HG03439 (cell line): ENCODE data around the gene CEBPA.

Experiments used
- ATAC-seq: cut with Tn5 transposase; IDR thresholded peaks from one replicate; pipeline ENCODE4 v1.9.1; 2021; ENCODE audit warnings: mild to moderate bottlenecking, moderate library complexity; ENCODE audit not compliant: unreplicated experiment

The CEBPA gene

DNA sequence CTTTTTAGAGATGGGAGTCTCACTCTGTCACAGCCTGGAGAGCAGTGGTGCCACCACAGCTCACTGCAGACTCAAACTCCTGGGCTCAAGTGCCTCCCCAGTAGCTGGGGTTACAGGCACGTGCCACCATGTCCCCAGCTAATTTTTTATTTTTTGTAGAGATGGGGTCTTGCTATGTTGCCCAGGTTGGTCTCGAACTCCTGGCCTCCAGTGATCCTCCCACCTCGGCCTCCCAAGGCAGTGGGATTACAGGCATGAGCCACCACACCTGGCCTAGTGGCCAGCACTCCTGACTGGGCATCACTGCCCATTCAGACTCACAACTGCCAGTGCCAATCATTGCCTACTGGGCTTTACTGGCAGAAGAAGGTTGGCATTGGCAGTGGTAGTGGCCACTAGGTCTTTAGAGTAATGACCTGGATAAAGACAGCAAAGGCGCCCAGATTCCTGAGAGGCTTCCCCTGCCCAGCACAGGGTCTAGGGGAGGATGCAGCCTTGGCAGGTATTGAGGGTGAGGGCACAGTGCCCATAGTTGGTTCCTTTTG, 49.8 kb downstream of the CEBPA start:
- ATAC-seq: no peak

DNA sequence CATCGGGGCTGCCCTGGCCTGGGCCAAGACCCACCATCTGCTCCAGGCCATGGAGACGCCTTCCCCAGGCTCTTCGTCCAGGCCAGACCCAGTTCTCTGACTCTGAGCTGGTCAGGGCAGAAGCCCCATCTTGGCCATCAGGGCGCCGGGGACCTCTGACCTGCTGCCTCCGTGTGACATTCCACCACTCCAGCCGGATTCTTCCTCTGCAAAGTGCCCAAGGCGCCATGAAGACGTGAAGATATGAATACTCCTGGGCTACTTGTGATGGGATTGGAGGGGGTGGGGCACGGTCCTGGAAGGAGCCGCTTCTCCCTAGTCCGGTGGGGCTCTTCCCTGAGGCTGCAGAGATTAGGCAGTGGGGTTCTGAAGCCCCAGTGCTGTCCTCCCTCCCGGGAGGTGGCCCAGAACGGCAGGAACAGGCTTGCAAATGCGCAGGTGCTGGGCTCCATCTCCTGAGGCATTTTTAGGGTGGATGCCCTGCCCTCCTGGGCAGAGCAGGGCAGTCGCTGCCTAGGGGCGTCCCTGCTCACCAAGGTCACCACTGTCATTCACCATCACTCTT, 50.7 kb downstream of the CEBPA start:
- no peak for ATAC-seq

DNA sequence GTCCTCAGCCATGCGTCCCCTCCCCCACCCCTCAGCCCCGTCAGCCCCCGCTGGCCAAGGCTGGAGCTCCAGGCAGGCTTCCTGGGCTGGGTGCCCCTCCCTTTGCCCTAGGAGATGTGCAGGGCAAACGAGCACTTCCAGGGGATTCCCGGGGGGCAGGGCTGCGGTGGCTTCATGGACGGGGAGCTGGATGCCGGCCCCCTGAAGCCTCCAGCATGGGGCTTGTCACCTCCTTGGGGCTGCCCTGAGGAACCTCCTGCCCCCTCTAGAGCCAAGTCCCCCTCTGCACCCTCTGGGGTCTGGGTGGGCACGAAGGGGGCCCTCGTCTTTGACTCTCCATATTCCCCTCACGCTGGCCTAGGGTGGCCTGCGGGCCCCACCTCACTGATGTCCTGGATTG, 51.3 kb downstream of the CEBPA start:
- no peak for ATAC-seq

DNA sequence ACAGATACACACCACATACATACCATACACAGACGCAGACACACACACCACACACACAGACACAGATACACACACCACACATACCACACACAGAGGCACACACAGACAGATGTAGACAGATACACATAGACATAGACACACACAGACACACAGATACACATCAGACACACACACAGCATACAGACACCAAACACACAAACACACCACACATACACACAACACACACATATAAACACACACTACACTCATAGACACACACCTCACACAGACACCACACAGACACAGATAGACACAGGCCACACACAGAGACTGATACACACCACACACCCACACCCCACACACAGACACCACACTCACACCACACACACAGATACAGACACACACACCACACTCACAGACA, 51.8 kb downstream of the CEBPA start:
- no peak for ATAC-seq
